HG03103 (cell line): ENCODE results near the gene LRRC63.

Experiments used
- ATAC-seq: cut with Tn5 transposase; IDR thresholded peaks from one replicate; pipeline ENCODE4 v1.9.1; 2021; ENCODE audit warnings: low read depth; ENCODE audit not compliant: unreplicated experiment

LRRC63 gene

GRCh38 chr13:46304546-46304945 is 92.8 kb downstream of the LRRC63 start:
- ATAC-seq, result no peak

- ATAC-seq, result no peak
Measured at GRCh38 chr13:46307554-46307953, 95.8 kb downstream of the LRRC63 start.

- no peak for ATAC-seq
Measured at GRCh38 chr13:46310066-46310465, 98.3 kb downstream of the LRRC63 start.

GRCh38 chr13:46311217-46311616 is 99.5 kb downstream of the LRRC63 start:
- no peak for ATAC-seq

- ATAC-seq, result no peak
Measured at GRCh38 chr13:46313024-46313423, 101.3 kb downstream of the LRRC63 start.

GRCh38 chr13:46313432-46314257 is 101.9 kb downstream of the LRRC63 start:
- no peak for ATAC-seq

- ATAC-seq, result no peak
Measured at GRCh38 chr13:46314587-46314986, 102.9 kb downstream of the LRRC63 start.

GRCh38 chr13:46315036-46315435 is 103.3 kb downstream of the LRRC63 start:
- no peak for ATAC-seq

- no peak for ATAC-seq
Measured at GRCh38 chr13:46315491-46316075, 103.9 kb downstream of the LRRC63 start.

GRCh38 chr13:46317120-46317519 is 105.4 kb downstream of the LRRC63 start:
- no peak for ATAC-seq

- ATAC-seq, result no peak
Measured at GRCh38 chr13:46318986-46319385, 107.3 kb downstream of the LRRC63 start.

- ATAC-seq, result no peak
Measured at GRCh38 chr13:46320406-46320805, 108.7 kb downstream of the LRRC63 start.

GRCh38 chr13:46320821-46321220 is 109.1 kb downstream of the LRRC63 start:
- ATAC-seq, result no peak

- ATAC-seq, result no peak
Measured at GRCh38 chr13:46321494-46322225, 109.9 kb downstream of the LRRC63 start.

GRCh38 chr13:46324976-46325375 is 113.2 kb downstream of the LRRC63 start:
- no peak for ATAC-seq
